ENCODE data around the gene KCNJ12.
"Not testable (repeated sequence)": the region's sequence is repeated elsewhere in the genome, so short reads cannot be mapped to it uniquely, and the experiment has no call there.

Gene KCNJ12

DNA sequence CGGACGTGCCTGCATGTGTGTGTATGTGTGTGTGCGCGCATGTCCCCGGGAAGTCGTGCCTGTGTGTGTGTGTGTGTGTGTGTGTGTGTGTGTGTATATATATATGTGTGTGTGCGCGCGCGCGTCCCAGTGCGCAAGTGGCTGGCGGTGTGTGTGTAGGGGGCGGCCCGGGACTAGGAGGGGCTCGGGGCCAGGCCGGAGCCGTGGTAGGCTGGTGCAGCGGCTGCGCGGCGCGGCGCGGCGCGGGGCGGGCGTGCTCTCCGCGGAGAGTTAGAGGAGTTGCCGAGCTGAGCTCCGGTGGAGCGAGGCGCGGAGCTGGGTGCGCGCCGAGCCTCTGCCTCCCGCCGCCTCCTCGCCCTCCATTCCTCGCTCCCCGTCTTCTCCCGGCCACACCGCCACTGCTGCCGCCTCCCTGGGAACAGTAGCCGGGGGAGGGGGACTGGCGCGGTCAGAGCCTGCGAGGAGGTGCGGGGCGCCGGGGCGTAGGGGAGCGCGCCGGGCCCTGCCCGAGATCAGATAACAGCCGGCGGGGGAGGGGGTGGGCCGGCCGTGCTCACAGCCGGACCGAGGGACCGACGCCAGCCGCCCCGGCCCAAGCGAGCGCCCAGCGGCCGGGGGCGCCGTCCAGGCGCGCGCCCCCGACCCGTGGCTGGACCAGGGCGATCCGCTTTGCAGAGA, at the start of gene KCNJ12:
Gene KCNJ12, plus strand, starts transcription at position 277 of the 678 bp plus-strand sequence. CDS start 38,986 bp downstream, outside the sequence.
- DNase-seq, result no peak

DNA sequence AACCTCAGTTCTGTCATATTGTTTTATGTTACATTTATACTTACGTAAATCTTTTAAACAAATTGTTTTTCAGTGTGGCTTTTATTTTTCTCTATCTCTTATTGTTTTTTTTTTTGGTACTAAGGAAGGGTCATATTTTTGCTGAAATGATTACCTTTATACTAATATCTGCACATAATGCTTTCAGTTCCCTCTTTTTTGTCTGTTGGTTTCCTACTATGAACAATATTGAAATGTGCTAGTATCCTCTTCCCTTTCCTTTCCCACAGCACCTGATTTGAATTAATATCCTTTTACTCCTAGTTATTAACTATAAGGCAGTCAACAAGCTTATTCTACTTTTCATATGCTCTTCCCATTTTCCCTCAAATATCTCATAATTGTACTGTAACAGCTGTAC, 48.2 kb upstream of the KCNJ12 start:
- not testable (repeated sequence) for DNase-seq

- DNase-seq, result not testable (repeated sequence)
These were observed 47.4 kb upstream of the KCNJ12 start for GRCh38 chr17:21328778-21329177.

DNA sequence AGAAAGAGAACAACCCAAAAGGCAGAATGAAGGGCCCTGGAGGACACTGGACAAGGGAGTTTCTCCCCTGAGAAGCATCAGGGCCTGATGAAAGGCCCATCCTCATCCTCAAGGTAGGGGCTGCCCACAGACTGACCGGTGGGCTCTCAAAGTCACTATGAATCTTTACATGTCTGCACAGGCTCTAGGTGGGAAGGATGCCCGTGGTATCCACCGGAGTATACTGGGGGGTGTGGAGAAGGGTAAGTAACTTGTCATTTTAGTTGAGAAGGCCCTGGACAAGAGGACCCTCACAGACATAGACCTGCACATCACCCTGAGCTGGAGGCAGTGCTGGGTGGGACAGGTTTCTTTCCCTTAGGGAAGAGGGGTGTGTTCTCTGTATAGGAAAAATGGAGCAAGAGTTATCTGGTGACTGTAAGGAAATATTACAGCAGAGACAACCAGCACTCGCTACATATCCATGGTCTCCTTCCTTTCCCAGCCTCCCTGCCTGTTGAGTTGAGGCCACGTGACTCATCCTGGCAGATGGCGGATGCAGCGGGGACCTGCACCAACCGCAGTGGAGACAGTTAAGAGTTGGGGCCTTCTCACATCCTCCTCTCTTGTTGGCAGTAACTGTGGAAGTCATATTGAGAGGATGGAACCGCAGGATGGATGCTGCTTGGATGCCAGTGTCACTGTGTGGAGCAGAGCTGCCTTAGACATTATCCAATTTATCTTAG, 45.6 kb upstream of the KCNJ12 start:
- no peak for DNase-seq

GRCh38 chr17:21336541-21337294, 39.4 kb upstream of the KCNJ12 start:
- not testable (repeated sequence) for DNase-seq

GRCh38 chr17:21337981-21338625, 38.1 kb upstream of the KCNJ12 start:
- not testable (repeated sequence) for DNase-seq

- no peak for DNase-seq
These were observed 37.1 kb upstream of the KCNJ12 start for GRCh38 chr17:21339011-21339410.

- not testable (repeated sequence) for DNase-seq
These were observed 36.6 kb upstream of the KCNJ12 start for GRCh38 chr17:21339571-21339970.

DNA sequence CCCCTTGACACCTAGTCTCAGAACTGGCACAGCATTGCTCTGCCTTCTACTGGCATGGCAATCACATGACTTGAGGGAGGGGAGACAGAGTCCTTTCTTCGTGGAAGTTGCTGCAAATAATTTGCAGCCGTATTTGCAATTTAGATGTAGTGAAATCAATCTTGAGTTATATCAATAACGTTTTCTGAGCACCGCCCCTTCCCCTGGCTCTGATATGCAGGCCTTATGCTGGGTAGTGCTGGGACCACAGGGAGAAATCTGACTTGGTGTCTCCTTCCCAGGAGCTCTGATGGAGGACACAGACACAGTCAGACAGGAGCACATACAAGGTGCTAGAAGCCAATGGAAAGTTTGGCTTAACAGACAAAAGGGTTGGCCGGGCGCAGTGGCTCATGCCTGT, 35.8 kb upstream of the KCNJ12 start:
- DNase-seq, result not testable (repeated sequence)

DNA sequence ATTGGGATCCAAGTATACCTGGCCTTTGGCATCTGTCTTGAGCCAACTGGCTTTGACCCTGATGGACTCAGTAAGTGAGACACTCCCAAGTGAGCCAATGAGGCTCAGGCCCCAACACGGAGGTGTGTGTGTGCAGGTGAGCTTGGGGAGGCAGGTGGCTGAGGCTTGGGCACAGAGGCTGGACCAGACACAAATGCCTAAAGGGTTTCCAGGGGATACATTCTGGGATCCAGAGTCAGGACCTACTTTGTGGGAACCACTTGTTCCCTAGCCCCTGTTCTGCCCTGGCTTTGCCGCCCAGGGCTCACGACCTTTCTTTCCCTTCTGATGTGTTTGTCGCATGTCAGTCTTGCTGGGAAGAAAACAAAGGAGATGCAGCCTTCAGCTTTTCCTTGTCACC, 34.9 kb upstream of the KCNJ12 start:
- DNase-seq, result not testable (repeated sequence)

GRCh38 chr17:21341925-21342540, 34.1 kb upstream of the KCNJ12 start:
- not testable (repeated sequence) for DNase-seq

DNA sequence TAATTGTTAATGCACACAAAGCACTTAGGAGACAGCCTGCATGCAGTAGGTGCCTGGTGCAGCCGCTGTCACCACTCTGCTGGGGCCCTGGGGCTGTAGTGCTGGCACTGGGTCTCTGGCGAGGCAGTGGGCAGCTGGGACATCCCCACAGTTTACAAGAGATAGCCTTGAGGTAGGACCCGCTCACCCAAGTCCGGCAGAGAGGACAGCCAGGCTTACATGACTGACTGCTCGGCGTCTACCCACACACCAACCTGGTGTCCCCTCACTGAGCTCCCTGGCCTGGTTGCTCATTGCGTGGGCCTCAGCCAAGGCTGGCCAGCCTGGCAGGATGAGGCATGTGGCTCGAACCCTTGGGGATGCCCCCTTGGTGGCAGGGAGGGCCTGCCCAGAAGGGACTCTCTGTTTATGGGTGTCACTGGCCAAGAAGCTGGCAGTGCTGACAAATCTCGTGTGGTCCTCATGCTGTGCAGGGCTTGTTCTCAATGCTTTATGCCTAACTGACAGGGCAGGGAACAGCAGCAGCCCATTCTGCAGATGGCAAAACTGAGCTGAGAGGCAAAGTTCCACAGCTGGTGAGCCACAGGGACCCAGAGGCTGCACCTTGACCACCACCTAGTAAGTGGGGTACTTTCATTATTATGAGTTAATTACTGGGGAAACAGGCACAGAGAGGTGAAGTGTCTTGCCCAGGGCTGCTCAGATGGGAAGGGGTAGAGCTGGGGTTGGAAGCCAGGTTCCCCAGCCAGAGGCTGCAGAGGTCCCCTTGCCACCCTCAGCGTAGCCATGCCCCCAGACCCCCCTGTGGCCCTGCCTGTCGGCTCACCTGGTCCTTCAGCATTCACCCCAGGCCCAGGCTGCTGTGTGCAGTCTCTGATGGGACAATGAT, 32.9 kb upstream of the KCNJ12 start:
- DNase-seq, result not testable (repeated sequence)

- DNase-seq, result not testable (repeated sequence)
These were observed 31.4 kb upstream of the KCNJ12 start for GRCh38 chr17:21344801-21345200.

DNA sequence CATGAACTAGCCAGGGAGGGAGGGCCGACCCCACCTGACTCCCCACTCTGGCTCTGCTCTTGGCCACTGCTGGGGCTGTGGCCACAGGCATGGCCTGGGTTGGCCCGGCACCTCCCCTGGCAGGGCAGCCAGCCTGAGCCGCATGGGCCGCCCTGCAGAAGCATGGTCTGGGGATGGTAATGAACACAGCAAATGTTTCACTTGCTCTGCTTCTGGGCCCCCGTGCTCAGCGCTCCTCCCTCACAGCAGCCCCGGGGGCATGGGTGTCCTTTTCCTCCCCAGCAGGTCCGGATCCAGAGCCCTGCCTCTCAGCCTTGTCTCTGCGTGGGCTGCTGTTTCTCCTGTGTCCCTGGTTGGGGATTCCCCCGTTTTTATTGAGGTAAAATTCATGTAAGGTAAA, 30.9 kb upstream of the KCNJ12 start:
- DNase-seq, result no peak

DNA sequence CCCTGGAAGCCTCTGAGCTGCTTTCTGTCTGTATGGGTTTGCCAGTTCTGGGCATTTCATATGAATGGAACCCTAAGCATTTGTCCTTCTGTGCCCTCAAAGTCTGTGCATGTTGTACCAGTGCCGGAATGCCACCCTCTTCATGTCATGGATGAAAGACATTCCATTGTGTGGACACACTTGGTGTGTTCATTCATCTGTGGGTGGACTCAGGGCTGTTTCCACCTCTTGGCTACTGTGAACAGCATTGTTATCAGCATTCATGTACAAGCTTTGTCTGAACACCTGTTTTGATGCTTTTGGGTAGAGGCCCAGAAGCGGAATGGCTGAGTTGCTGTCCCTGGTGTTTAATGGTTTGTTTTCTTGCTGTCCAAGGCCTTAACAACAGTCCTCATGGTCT, 30.1 kb upstream of the KCNJ12 start:
- DNase-seq, result not testable (repeated sequence)

DNA sequence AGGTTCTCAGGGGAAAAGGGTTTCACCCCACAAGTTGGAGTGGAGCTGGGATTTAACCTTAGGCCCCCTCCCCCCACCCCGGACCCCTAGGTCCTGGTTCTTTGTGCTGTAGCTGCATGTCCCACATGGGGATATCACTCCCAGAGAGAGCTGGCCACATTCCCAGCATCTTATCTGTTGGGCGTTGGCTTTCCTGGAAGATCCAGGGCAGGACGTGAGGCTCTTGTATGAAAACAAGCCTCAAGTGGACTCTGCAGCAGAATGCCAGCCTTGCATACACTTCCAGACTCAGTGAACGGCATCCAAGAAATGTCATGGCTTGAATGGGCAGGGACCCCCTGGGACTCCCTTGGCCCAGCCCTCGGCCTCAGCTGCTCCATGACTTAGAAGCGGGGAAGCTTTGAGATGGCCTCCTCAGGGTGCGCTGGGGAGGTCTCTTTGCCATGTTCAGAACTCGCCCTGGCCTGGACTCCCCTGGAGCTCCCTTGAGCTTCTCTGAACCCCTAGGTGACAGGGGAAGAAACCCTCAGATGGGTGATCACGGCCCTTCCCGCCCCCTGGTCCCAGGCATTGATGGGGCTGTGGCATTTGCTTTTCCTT, 29.4 kb upstream of the KCNJ12 start:
- not testable (repeated sequence) for DNase-seq

DNA sequence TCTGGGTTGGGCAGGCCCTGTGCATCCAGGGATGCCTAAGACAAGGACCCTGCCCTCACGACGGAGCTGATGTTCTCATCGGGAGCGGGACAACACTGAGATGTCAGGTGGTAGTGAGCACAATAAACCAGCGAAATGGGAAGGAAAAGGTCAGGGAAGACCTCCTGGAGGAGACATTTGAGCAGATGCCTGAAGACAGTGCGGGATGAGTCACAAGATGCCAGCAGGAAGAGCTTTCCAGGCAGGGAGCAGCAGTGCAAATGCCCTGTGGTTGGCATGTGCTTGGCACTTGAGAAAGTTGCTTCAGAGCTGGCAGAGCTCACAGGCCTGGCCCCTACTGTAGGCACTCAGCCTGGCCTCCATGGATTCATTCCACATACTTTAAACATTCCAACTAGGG, 28.5 kb upstream of the KCNJ12 start:
- DNase-seq, result not testable (repeated sequence)

DNA sequence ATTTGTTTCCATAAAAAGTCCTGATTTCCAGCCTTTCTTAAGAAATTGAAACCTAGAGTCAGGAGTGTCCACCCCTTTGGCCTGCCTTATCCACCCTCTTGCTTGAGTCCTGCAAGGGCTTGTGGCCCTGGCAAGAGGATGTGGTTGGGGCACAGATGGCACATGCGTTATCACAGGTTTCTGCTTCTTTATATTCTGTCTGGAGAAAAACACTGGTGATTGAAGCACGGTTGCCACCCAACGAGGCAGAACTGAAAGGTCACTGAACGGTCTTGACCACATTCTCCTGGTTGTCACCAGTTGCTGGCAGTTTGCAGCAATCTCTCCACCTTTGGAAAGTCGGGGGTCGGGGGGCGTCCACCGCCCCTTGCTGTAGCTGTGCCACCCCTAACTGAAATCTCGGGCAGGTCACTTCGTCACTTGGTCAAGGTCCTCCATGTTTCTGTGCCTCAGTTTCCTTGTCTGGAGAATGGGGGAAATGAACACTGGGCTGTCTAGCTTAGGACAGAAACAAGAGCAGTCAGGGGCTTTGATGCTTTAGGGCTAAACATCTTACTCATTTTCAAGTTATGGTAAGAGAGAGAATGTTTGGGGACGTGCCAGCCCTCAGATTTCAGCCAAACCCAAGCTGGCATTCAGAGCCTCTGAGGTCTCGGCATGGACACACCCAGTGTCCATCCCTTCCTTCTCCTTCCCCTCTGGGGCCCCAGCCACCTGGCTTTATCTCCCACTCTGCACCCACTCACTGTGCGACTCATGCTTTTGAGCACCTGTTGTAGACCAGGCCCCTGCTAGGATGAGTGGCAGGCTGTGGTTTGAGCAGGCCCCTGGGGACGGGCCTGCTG, 27.9 kb upstream of the KCNJ12 start:
- not testable (repeated sequence) for DNase-seq

- DNase-seq, result not testable (repeated sequence)
These were observed 27.3 kb upstream of the KCNJ12 start for GRCh38 chr17:21348926-21349261.
